ENCODE results near the gene PACSIN3. TPM values are rescaled to one million over a fixed set of nuclear protein-coding genes. Genes with fewer than 3 reads are reported as not detected.

PACSIN3 gene
- total RNA-seq, 4 donors from 2014 or later: 43.6 to 71.6 (median 54.2) TPM

DNA sequence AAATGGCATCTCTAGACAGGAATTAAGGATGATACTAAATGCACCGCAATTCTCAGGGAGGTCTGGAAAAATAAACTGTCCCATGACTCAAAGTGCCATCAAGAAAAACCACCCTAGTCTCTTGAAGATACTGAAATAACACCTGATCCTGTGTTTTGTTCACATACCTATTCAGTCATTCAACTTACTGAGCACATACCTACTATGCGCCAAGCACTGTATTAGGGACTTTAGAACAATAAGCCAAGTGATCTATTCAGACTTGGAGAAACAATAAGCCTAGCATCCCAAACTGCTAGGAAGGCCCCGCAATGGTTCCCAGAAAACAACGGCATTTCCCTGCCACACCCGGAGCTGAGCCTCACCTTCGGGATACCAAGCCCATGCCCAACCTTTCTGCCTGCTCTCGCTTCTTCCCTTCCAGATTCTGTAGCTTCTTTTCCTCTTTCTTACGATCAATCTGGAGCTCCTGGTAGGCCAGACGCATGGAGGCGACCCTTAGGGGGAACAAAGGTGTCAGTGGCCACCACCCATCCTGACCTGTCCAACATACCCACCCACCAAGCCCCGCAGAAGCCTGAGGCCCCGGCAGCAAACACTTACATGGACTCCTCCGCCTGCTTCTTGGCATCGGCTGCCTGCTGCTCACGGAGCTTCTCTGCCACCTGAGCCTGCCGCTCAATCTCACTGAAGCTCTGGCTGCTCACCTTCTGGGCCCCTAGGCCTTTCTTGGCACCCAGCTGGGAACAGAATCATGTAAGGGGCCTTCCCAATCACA lies 15.0 kb downstream of the PACSIN3 start:
- Histone ChIP-seq H3K9me3 (no peaks in the 10 kb centered on the region), H3K27ac (no peak overlapping the region), H3K36me3 (peaks cover 57 to 71% of the 10 kb centered on the region in 2 donors), H3K27me3 (no peaks in the 10 kb centered on the region), H3K4me1 (peaks cover 10 to 14% of the 10 kb centered on the region in 2 donors), H3K4me3 (replicated peaks in 1 of 3) (no peak overlapping the region)
- intact Hi-C loops (cut with DNase I): no loop called here
- DNase-seq: no peak
- TF ChIP-seq, protein P1, sequence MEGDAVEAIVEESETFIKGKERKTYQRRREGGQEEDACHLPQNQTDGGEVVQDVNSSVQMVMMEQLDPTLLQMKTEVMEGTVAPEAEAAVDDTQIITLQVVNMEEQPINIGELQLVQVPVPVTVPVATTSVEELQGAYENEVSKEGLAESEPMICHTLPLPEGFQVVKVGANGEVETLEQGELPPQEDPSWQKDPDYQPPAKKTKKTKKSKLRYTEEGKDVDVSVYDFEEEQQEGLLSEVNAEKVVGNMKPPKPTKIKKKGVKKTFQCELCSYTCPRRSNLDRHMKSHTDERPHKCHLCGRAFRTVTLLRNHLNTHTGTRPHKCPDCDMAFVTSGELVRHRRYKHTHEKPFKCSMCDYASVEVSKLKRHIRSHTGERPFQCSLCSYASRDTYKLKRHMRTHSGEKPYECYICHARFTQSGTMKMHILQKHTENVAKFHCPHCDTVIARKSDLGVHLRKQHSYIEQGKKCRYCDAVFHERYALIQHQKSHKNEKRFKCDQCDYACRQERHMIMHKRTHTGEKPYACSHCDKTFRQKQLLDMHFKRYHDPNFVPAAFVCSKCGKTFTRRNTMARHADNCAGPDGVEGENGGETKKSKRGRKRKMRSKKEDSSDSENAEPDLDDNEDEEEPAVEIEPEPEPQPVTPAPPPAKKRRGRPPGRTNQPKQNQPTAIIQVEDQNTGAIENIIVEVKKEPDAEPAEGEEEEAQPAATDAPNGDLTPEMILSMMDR (IDR thresholded peaks at IDR 0.05): no peak
- WGBS, 2 donors: 94% methylated on average over 16 of the region's 16 CpGs

DNA sequence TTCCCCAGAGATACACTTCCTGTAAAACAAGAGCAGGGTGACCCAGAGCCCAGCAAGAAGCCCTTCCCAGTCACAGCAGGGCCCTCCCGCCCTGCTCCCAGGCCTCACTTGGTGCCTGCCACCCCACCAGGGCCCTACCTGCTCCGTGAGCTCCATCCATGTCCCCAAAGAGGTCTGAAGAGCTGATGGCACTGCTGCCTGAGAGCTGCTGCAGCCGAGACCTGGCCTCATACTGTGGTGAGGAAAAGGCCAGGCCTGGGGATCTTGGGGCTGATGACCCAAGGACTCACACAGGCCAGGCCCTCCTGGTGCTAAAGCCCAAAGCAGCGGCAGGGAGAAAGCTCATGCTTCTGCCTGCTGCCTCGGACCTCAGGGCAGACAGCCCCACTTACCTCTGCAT lies 19.9 kb downstream of the PACSIN3 start:
- Histone ChIP-seq H3K9me3 (no peaks in the 10 kb centered on the region), H3K4me1 (no peaks in the 10 kb centered on the region), H3K27me3 (no peaks in the 10 kb centered on the region), H3K4me3 (replicated peaks in 1 of 3) (no peak overlapping the region), H3K36me3 (peaks cover 68 to 71% of the 10 kb centered on the region in 2 donors), H3K27ac (no peak overlapping the region)
- intact Hi-C loops (cut with DNase I): no loop called here
- 93 to 100% methylated on average over 1 to 5 of the region's 5 CpGs for WGBS, 2 donors
- DNase-seq: no peak
- TF ChIP-seq, protein P1 (IDR thresholded peaks at IDR 0.05): no peak
- TF ChIP-seq POLR2A (IDR thresholded peaks at IDR 0.05): no peak

DNA sequence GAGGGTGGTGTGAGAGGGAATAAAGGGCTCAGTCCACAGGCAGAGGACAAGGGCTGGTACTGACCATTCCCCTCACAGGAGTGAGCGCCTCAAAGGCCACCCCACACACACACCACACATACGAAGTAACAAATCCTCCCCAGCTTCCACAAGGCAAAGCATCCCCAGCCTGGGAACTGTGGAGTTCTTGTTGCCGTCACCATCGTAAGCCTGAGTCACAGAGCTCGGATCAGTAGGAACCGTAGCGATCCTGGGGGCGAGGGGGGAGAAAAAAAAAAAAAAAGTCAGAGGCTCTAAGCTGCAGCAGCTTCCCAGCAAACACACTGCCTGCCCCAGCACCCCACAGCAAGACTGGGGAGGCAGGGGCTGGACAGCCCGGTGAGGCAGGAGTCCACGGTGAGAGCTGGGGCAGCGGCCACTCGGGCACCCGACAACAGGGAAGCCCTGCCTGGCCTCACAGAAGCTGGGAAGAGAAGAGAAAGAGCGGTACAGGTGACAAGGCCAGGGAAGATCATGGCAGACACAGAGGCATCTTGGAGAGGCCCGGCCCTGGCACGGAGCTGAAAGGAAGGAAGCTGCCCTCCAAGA lies 20.9 kb downstream of the PACSIN3 start:
- TF ChIP-seq, protein P1 (IDR thresholded peaks at IDR 0.05): no peak
- no peak for TF ChIP-seq POLR2A (IDR thresholded peaks at IDR 0.05)
- intact Hi-C loops (cut with DNase I): no loop called here

DNA sequence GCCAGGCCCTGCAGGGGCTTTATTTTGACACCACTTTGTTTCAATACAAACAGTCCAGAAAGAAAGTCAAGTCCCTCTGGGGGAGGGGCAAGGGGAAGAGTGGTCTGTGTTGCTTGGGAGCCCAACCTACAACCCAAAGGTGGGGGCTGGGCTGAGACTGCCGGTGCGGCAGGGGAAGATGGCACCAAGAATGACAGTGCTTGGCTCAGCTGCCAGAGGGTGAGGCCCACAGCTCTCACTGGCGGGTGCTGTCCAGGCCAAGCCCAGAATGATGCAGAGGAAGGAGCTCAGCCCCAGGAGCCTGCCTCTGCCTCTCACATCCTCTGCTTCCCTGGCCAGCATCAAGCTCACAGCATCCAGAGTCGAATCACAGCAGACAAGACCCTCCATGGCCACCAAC lies 21.9 kb downstream of the PACSIN3 start:
- peaks cover 54 to 55% of the 10 kb centered on the region in 2 donors for H3K36me3 ChIP-seq
- no peaks in the 10 kb centered on the region for H3K4me1 ChIP-seq
- WGBS, 2 donors: 67 to 72% methylated on average over 2 to 4 of the region's 4 CpGs
- TF ChIP-seq, protein P1 (IDR thresholded peaks at IDR 0.05): no peak
- TF ChIP-seq POLR2A (IDR thresholded peaks at IDR 0.05): no peak
- H3K27me3 ChIP-seq: no peaks in the 10 kb centered on the region
- no peaks in the 10 kb centered on the region for H3K9me3 ChIP-seq
- intact Hi-C loops (cut with DNase I): loop anchor here (5.0 kb wide), 1 partner anchor 193 kb away; no protein-coding TSS in a partner anchor
- no peak overlapping the region for H3K4me3 ChIP-seq (replicated peaks in 1 of 3)
- no peak overlapping the region for H3K27ac ChIP-seq
- DNase-seq: no peak

More for the DNA sequence above, 20.9 kb downstream of the PACSIN3 start:
- Histone ChIP-seq H3K27me3 (no peaks in the 10 kb centered on the region), H3K4me1 (no peaks in the 10 kb centered on the region), H3K9me3 (no peaks in the 10 kb centered on the region), H3K4me3 (replicated peaks in 1 of 3) (no peak overlapping the region), H3K36me3 (peaks cover 61 to 62% of the 10 kb centered on the region in 2 donors), H3K27ac (no peak overlapping the region)
- 93% methylated on average over 15 to 16 of the region's 16 CpGs for WGBS, 2 donors
- DNase-seq: no peak

DNA sequence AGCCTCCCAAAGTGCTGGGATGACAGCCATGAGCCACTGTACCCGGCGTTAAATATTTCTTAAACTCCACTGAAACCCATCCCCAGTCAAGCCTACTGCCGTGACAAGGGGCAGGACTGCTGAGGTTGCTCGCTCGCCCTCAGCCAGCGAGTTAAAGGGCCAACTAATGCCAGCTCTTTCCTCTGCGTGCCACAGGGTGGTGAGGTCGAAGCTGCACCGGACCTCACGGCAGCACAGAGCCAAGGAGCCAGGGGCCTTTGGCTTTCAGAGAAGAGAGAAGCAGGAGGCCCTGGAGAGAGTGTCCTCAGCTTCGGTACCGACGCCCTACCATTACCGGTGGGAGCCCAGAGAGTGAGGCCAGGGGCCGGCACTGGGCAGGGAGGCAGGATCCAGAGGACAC lies 22.3 kb downstream of the PACSIN3 start:
- Histone ChIP-seq H3K27ac (no peak overlapping the region), H3K36me3 (peaks cover 49 to 55% of the 10 kb centered on the region in 2 donors), H3K9me3 (no peaks in the 10 kb centered on the region), H3K27me3 (no peaks in the 10 kb centered on the region), H3K4me1 (no peaks in the 10 kb centered on the region), H3K4me3 (replicated peaks in 1 of 3) (no peak overlapping the region)
- WGBS, 2 donors: 86 to 87% methylated on average over 15 of the region's 15 CpGs
- intact Hi-C loops (cut with DNase I): loop anchor here (5.0 kb wide), 1 partner anchor 193 kb away; no protein-coding TSS in a partner anchor
- no peak for DNase-seq
- TF ChIP-seq, protein P1 (IDR thresholded peaks at IDR 0.05): no peak
- no peak for TF ChIP-seq POLR2A (IDR thresholded peaks at IDR 0.05)

Measured in thyroid gland (tissue), 4 donors.